K562 treated with DMSO at 1 percent for 12 hours (cell line): ENCODE results near the gene RFPL2. TPM values are rescaled to one million over a fixed set of nuclear protein-coding genes. Genes with fewer than 3 reads are reported as not detected.

ENCODE experiments used
- total RNA-seq: library from RNA; unstranded; fragments of 300-600 nt; gene quantifications from 2 replicates; pipeline ENCODE4 v1.2.3, GENCODE V29; 2022; ENCODE audit not compliant: insufficient read depth

Gene RFPL2
- not detected in 2 replicates for total RNA-seq

GRCh38 chr22:32204856-32205722, at the start of gene RFPL2:
Gene RFPL2 (minus strand): TSS chr22:32205073. CDS start chr22:32202451, 2,622 bp downstream.

GRCh38 chr22:32158712-32159533, 46.0 kb downstream of the RFPL2 start, which contains the start of gene C22orf42:
Gene C22orf42 (minus strand): TSS chr22:32159303. CDS start chr22:32159215, 88 bp downstream.

Other genes with a start within 250 kb of the RFPL2 start
- not detected in 2 replicates for gene SLC5A1, start 161.8 kb downstream of the RFPL2 start, total RNA-seq
- not detected in 2 replicates for gene C22orf42, start 45.8 kb downstream of the RFPL2 start, total RNA-seq
- gene SLC5A4, start 50.3 kb upstream of the RFPL2 start, total RNA-seq: not detected in 2 replicates
- not detected in 2 replicates for gene RFPL3, start 152.8 kb upstream of the RFPL2 start, total RNA-seq
- 73.0 and 83.7 TPM in 2 replicates for gene RTCB, start 207.2 kb upstream of the RFPL2 start, total RNA-seq